Measurements from ENCODE around the gene RGL2.

RGL2 gene

DNA sequence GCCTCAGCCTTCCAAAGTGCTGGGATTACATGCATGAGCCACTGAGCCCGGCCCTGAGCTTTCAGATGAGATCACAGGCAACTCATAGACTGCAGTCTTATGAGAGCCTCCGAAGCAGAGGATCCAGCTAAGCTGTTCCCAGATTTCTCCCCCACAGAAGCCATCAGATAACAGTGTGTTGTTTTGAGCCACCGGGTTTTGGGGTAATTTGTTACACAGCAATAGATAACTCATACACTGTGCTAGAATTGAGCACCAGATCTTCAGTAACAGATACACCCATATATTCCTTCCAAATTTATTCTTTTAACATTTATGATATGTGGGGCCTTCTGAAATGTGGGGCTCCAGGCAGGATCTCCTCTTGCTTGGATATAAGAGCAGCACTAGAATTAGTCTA, 37.8 kb upstream of the RGL2 start:
- no peak for DNase-seq (ENCODE audit: low read depth)
- H3K4me3 ChIP-seq (ENCODE audit: low read depth, low read length): no peak overlapping the region
- TF ChIP-seq, protein P1, sequence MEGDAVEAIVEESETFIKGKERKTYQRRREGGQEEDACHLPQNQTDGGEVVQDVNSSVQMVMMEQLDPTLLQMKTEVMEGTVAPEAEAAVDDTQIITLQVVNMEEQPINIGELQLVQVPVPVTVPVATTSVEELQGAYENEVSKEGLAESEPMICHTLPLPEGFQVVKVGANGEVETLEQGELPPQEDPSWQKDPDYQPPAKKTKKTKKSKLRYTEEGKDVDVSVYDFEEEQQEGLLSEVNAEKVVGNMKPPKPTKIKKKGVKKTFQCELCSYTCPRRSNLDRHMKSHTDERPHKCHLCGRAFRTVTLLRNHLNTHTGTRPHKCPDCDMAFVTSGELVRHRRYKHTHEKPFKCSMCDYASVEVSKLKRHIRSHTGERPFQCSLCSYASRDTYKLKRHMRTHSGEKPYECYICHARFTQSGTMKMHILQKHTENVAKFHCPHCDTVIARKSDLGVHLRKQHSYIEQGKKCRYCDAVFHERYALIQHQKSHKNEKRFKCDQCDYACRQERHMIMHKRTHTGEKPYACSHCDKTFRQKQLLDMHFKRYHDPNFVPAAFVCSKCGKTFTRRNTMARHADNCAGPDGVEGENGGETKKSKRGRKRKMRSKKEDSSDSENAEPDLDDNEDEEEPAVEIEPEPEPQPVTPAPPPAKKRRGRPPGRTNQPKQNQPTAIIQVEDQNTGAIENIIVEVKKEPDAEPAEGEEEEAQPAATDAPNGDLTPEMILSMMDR (IDR thresholded peaks at IDR 0.05; ENCODE audit: control insufficient read depth, extremely low read depth, insufficient read depth): no peak

DNA sequence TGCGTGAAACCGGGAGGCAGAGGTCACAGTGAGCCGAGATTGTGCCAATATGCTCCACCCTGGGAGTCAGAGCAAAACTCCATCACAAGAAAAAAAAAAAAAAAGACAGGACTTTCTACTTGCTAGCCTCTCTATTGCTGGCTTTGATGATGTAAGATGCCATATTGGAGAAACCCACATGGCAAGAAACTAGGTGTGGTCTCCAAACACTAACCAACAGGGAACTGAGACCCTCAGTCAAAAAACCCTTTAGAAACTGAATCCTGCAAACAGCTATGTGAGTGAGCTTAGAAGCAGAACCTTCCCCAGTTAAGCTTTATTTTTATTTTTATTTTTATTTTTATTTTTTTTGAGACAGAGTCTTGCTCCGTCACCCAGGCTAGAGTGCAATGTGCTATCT, 37.2 kb upstream of the RGL2 start:
- TF ChIP-seq, protein P1 (IDR thresholded peaks at IDR 0.05; ENCODE audit: control insufficient read depth, extremely low read depth, insufficient read depth): no peak
- no peak for DNase-seq (ENCODE audit: low read depth)
- H3K4me3 ChIP-seq (ENCODE audit: low read depth, low read length): no peak overlapping the region

DNA sequence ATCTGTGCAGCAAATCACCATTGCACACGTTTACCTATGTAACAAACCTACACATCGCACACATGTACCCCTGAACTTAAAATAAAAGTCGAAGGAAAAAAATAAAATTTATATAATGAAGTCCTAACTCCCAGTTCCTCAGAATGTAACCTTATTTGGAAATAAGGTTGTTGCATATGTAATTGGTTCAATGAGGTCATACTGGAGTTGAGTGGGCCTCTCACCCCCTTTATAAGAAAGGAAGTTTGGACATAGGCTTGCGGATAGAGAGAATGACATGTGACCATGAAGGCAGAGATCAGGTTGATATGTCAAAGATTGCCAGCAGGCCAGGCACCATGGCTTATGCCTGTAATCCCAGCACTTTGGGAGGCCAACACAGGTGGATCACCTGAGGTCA, 34.9 kb upstream of the RGL2 start:
- TF ChIP-seq, protein P1 (IDR thresholded peaks at IDR 0.05; ENCODE audit: control insufficient read depth, extremely low read depth, insufficient read depth): no peak
- no peak for DNase-seq (ENCODE audit: low read depth)
- no peak overlapping the region for H3K4me3 ChIP-seq (ENCODE audit: low read depth, low read length)

DNA sequence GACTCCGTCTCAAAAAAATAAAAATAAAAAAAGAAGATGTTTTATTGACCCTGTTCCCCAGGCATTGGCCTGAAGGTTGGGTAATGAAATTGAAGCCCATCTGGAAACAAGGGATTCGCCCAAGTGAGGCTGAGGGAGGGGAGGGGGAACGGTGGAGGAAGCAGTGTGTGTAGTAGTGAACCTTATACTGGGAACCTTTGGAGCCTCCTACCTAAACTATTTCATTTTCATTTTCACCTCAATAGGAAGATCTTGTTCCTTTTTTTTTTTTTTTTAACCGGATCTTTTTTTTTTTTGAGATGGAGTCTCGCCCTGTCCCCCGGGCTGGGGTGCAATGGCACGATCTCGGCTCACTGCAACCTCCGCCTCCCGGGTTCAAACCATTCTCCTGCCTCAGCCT, 32.0 kb upstream of the RGL2 start:
- DNase-seq (ENCODE audit: low read depth): no peak
- TF ChIP-seq, protein P1 (IDR thresholded peaks at IDR 0.05; ENCODE audit: control insufficient read depth, extremely low read depth, insufficient read depth): no peak
- no peak overlapping the region for H3K4me3 ChIP-seq (ENCODE audit: low read depth, low read length)

DNA sequence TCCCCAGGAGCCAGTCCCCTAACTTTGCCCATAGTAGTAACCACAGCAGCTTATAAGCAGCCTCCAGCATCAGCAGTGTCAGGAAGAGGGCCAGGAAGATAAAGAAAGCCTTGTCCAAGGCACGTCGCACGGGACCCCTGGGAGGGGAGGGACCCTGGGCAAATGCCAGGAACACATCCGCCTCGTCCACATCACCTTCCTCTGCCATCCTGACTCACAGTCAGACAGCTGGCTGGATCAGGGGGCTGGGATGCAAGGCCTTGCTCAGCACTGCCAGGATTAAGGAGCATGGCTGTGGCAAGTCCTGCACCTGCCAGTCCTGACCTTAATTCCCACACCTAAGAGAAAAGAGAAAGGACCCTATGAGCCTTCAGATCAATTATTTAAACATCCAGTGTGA, 30.3 kb upstream of the RGL2 start:
- DNase-seq (ENCODE audit: low read depth): no peak
- TF ChIP-seq, protein P1 (IDR thresholded peaks at IDR 0.05; ENCODE audit: control insufficient read depth, extremely low read depth, insufficient read depth): no peak
- no peak overlapping the region for H3K4me3 ChIP-seq (ENCODE audit: low read depth, low read length)

DNA sequence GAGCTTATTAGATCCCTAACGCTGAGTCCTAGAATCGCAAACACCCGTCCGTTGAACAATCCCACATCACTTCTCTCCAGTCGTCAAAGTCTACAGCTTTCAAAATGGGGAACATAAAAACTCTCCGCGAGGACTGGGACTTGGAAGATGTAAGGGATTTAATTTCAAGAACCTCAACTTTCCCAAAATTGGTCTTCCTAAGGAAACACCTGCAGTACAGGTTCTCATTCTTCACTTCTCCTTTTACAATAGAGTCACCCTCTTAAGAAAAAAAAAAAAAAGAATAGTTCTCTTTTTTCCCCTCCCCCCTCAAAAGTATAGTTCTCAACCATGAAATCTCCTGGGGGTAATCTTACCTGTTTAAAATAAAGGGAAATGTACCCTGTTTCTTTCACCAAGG, 25.4 kb upstream of the RGL2 start:
- TF ChIP-seq, protein P1 (IDR thresholded peaks at IDR 0.05; ENCODE audit: control insufficient read depth, extremely low read depth, insufficient read depth): no peak
- H3K4me3 ChIP-seq (ENCODE audit: low read depth, low read length): peak overlapping the region; percentile 89
- no peak for DNase-seq (ENCODE audit: low read depth)

DNA sequence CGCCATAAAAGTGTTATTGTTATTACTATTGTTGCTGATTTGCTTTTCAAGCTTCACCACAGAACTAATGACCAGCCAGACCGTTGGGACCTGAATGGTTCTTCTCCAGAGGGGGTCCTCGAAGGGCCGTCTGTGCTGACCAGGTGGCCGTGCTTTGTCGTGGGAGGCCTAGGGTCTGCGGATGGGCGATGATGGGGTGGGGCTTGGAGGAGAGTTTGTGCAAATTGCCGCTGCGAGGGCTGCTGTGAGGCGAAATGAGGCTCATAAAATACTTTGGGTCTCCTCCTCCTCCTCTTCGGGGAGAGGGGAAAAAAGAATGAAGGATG, 24.8 kb upstream of the RGL2 start:
- DNase-seq (ENCODE audit: low read depth): no peak
- TF ChIP-seq, protein P1 (IDR thresholded peaks at IDR 0.05; ENCODE audit: control insufficient read depth, extremely low read depth, insufficient read depth): no peak
- H3K4me3 ChIP-seq (ENCODE audit: low read depth, low read length): peak overlapping the region; percentile 89

All from LNCaP clone FGC (cell line).